Measurements from ENCODE around the gene DZIP1L.

The DZIP1L gene

DNA sequence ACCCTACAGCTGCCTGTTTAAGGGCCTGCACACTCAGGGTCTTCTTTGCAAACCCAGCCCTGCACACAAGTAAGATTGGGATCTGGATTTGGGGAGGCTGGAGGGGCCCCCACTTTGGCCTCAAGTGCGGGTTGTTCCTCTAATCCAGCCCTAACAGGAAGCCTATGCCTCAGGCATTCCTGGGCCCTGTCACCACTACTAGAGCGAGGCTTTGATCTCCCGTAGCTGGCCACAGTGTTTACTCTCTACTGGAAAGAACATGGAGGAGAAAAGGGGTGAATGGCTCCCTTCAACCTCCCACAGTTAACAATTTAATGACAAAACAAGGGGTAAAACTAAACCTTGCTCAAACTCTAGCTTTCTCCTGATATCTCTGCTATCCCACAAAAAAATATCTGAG, 48.4 kb downstream of the DZIP1L start:
- DNase-seq, result no peak

DNA sequence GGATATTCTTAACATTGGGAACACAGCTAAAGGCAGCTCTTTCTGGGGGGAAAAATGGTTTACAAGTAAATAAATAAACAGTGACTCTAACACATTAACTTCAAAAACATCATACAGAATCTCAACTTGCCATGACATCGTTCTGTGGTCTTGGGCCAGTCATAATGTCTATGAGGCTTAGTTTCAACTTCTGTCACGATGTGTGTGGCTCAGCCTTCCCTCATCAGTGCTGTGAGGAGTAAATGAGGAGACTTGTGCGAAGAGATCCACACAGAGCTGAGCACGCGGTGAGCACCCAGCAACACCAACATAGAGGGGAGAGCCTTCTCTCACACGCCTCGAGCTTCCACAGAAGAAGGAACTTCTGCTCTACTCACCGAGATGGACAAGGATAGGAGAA, 49.0 kb downstream of the DZIP1L start:
- DNase-seq, result no peak

DNA sequence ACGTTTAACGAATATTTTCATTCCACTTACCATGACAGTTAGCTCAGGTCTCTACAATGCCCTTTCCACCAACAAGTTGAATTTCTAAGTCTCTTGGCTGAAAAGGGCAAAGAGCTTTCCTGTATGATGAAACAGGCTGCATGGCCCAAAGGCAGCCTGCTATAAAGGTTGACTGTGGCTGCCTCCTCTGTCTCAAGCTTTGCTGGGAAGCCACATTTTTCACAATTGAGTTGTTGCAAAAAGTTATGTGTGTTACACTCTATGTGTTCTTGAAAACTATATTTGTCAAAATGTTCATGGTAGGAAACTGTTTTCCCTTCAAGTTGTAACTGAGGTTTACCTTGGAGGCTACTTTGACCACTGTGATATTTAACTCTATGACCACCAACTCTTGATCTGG, 49.5 kb downstream of the DZIP1L start:
- DNase-seq, result no peak

GRCh38 chr3:138063416-138063815, 52.0 kb downstream of the DZIP1L start:
- no peak for DNase-seq

GRCh38 chr3:138062626-138063025, 52.8 kb downstream of the DZIP1L start:
- DNase-seq, result no peak

- DNase-seq, result no peak
These were observed 53.4 kb downstream of the DZIP1L start for GRCh38 chr3:138062037-138062436.

DNA sequence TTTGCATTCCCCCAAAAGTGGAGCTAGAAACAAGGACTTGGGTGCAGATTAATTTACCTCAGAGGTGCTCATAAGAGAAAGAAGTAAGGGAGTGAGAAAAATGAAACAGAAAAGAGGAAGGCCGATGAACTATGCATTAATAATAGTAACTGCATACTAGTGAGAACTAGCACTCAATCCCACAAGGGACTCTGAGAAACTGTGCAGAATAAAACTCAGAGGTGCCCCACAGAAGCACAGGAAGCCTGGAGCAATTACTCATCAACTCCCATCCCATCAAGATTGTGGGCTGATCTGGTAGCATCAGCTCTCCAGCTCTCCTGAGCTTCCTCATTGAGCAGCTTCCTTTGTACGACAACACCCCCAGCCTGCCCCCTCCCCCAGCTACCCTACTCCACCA, 54.6 kb downstream of the DZIP1L start:
- no peak for DNase-seq

DNA sequence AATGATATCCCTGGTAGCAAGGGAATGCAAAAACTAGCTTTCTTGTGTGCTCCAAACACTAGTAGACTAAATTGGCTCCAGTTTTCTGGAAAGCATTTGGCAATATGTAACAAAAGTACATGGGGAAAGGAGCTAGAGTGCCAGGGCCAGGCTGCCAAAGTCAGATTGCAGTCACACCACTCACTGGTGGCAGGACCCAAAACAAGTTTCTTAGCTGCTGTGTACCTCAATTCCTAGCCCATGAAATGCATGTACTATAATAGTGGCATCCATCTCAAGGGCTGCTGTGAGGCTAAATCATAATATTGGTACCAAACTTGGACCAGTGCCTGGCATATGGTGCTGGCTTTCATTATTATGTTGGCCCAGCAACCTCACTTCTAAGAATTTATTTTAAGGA, 56.1 kb downstream of the DZIP1L start:
- no peak for DNase-seq

GRCh38 chr3:138057384-138057783, 58.0 kb downstream of the DZIP1L start:
- DNase-seq, result no peak

DNA sequence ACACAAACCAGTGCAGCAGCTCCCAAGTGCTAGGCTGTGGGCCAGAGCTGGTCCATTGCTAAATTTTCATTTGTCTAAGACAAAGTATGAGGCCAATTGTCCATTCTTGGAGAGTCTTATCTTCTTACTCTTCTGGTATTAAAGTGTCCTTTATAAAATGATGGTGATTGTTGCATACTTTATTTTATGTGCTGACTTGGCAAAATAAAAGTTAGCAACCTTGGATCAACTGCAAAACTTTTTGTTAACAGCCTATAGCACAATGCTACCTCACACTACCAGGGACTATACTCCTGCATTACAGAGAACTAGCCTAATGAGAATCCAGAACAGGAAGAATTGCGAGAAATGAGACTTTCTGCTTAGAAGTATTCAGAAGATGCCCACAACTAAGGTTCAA, 61.4 kb downstream of the DZIP1L start:
- DNase-seq, result no peak

DNA sequence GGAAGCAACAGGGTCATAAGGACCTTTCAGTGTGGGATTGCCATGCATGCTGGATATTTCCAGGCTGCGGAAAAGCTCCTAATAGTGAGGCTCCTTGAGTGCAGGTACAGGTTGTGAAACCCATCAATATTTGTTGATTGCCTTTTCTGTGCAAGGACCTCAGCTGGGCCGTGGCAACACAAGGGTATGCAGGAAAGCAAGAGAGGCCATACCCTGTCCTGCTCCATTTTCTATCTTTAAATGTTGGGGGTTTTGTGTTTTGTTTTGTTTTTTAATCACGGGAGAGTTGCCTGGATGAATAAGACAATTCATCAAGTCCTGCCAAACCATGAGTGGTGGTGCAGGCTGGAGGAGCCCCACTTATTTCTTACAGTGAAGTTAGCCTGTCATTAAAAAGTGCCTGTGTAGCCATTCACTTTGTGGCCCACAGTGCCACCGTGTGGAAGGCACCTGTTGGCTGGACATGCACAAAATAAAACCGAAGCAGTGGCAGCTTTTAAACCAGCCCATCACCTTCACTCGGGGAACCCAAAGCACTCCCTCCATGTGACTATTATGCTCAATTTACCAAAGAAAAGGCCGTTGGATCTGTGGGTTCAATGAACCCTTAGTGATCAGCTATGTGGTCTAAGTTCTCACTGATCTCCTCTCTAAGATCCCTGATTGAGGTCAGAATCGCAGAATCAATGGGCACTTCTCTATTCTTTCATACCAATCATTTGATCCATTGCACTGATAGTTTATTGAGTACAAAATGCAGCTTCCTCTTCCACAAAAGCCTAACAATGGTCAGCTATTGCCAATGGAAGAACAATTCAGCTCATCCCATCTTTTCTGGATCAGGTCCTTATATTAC, 63.2 kb downstream of the DZIP1L start:
- DNase-seq, result no peak

DNA sequence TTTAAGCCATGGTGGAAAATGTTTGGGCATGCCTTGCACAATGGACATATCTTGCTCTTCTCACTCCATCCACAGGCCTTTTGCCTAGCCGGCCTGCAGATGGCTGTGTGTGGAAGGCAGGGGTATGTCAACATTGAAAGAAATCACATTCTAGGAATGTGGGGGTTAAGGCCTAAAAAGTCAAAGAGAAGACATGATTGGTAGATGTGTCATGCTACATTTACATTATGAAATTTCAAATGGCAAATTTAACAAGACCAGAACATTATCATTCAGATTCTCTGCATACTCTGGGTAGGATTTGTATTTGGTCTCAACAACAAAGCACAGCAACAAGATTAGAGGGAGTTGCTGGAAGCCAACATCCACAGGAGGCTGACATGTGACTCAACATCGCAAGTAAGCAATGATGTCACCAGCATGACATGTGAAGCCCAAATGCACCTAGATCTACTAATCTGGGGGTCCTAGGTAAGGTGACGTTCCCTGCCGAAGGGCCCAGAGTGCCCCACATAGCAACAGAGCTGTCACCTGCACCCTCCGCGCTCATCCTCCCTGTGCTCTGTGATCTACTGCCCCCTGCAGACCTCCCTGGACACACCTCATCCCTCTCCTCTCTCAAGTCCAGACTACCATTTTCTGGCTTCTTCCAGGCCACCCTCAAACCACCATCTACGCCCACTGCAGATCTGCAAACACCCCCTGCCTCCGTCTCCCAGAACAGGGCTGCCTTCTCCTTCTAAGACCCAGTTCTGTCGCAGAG, 66.1 kb downstream of the DZIP1L start:
- no peak for DNase-seq

- DNase-seq, result no peak
These were observed 67.7 kb downstream of the DZIP1L start for GRCh38 chr3:138047596-138048158.

DNA sequence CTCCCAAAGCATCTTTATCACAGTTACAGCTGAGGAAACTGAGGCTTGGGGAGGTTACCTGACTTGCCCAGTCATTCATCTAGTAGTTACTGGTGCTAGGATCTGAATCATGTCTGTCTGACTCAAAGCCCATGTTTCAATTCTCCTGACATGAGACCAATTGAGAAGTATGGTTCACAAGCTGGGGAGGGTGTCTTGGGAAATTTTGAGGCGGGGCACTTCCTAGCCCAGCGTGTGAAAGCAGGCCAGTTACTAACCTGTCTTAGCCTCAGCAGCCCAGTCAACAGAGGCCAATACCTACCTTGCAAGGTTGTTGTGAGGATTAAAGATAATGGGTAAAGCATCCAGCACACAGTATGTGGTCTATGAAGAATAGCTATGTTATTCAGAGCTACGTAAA, 68.5 kb downstream of the DZIP1L start:
- no peak for DNase-seq

DNA sequence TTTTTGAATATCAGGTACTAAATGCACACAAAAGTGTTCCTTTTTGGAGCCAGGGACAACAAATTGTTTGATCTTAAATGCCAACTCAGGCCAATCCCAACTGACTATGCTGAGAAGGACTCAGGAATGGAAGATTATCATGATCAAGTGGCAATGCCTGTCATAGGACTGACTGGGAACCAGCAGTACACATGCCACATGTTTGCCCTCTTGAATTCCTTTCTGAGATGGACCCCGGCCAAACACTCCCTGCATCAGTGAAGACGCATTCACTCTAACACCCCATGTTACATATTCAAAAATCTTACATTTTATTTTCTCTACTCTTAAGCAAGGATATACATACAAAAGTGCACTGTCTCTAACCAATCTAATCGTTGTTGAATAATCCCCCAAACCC, 69.3 kb downstream of the DZIP1L start:
- DNase-seq, result no peak

GRCh38 chr3:138043266-138044029, 72.0 kb downstream of the DZIP1L start:
- no peak for DNase-seq

DNA sequence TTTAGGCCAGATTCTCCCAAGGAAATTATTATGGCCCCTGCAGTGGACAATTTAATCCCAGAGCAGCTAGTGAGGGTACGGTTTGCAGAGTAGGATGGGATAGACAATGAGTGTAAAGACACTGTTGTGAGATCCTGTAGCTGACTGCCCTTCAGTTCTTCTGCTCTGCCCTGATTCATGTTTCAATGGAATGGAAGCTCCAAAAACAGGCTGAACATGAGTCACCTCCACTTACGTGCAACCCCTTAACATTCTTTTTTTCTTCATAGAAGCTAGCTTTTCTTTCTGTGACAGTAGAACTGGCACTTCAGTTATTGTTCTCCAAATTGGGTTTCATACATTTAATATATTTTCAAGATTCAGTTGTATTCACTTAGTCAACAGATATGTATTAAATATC, 73.4 kb downstream of the DZIP1L start:
- no peak for DNase-seq

GRCh38 chr3:138038725-138039462, 76.5 kb downstream of the DZIP1L start:
- no peak for DNase-seq

DNA sequence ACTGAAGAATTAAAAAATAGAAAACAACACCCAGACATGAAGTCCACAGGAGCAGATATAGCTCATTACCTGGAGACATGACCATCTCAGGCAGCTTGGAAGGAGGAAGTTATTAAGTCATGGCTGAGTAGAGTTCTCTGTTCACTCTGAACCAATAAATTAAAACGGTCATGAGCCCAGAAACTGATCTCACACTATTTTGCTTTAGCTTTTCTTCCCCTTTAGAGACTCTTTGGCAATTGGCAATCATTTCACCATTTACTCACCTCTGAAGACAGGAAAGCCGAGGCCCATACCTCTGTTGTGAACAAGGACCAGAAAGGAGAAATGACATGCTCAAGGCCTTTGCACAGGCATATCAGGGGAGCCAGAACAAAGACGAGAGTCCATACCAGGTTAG, 78.8 kb downstream of the DZIP1L start:
- no peak for DNase-seq

- no peak for DNase-seq
These were observed 80.5 kb downstream of the DZIP1L start for GRCh38 chr3:138034918-138035317.

DNA sequence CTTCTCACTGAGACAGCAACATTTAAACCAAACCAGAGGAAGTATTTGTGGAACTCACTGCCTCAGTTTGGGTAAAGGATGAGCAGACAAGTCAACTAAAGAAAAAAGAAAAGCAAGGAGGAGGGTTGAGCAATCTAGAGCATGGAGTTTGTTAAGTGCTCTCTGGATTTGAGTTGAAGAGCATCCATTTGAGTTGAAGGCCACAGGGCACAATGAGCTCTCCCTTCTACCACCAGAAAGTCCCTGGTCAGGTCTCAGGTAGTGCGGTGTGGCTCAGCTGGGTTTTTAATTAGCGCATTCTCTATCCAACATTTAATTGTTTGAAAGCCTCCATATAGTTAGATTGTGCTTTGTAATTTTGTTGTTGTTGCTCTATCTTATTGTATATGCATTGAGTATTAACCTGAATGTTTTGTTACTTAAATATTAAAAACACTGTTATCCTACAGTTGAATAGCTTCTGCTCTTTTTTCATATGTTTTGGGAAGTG, 82.2 kb downstream of the DZIP1L start:
- no peak for DNase-seq

DNA sequence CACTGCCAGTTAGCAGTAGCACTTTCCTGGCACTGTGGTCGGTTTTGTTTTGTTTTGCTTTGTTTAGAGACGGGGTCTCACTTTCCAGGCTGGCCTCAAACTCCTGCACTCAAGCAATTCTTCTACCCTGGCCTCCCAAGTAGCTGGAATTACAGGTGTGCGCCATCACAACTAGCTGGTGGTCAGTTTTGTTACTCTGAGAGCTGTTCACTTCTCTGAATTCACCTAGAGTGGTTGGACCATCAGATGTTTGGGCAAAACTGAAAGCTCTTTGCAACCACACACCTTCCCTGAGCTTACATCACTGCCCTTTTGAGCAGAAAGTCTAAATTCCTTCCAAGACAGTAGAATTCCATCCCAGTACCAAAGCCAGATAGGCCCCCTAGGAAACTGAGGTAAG, 82.8 kb downstream of the DZIP1L start:
- DNase-seq, result no peak
